ENCODE results near the gene TCAF1. TPM values are rescaled to one million over a fixed set of nuclear protein-coding genes. Genes with fewer than 3 reads are reported as not detected.
"Not testable (repeated sequence)": the region's sequence is repeated elsewhere in the genome, so short reads cannot be mapped to it uniquely, and the experiment has no call there.

Gene TCAF1
- total and polyA plus RNA-seq, 2 donors from 2014 or later: 12.2 to 37.2 TPM

GRCh38 chr7:143876218-143876617 is 25.8 kb downstream of the TCAF1 start:
- no peak for TF ChIP-seq CTCF (IDR thresholded peaks at IDR 0.05; ENCODE audit: borderline replicate concordance, extremely low read depth, insufficient read depth)
- Histone ChIP-seq H3K36me3 (ENCODE audit: control insufficient read depth in 2 of 3, insufficient read depth in 3 of 3, low read length in 3 of 3) (peaks cover 0 to 12% (median 2%) of the 10 kb centered on the region in 3 donors), H3K27ac (ENCODE audit: low read depth in 2 of 2, low read length in 2 of 2) (no peak overlapping the region), H3K27me3 (ENCODE audit: control insufficient read depth, insufficient read depth, low read length) (no peaks in the 10 kb centered on the region), H3K9ac (ENCODE audit: low read length in 3 of 3) (no peak overlapping the region), H3K9me3 (ENCODE audit: control insufficient read depth in 2 of 3, insufficient read depth in 1 of 3, low read length in 3 of 3) (no peaks in the 10 kb centered on the region), H3K4me3 (ENCODE audit: low read length in 3 of 3) (no peak overlapping the region), H3K4me1 (ENCODE audit: control insufficient read depth in 2 of 3, insufficient read depth in 2 of 3, low read depth in 1 of 3, low read length in 3 of 3) (no peaks in the 10 kb centered on the region)
- intact Hi-C loops (cut with DNase I): no loop called here
- DNase-seq (peak in 1 of 5 donors; percentile 53), FAIRE-seq (no peak)

GRCh38 chr7:143873242-143873641 is 28.7 kb downstream of the TCAF1 start:
- peaks cover 0 to 12% (median 2%) of the 10 kb centered on the region in 3 donors for H3K36me3 ChIP-seq (ENCODE audit: control insufficient read depth in 2 of 3, insufficient read depth in 3 of 3, low read length in 3 of 3)
- H3K27ac ChIP-seq (ENCODE audit: low read depth in 2 of 2, low read length in 2 of 2); H3K4me1 ChIP-seq (ENCODE audit: control insufficient read depth in 2 of 3, insufficient read depth in 2 of 3, low read depth in 1 of 3, low read length in 3 of 3); H3K9me3 ChIP-seq (ENCODE audit: control insufficient read depth in 2 of 3, insufficient read depth in 1 of 3, low read length in 3 of 3); H3K27me3 ChIP-seq (ENCODE audit: control insufficient read depth, insufficient read depth, low read length); H3K4me3 ChIP-seq (ENCODE audit: low read length in 3 of 3); intact Hi-C loops (cut with DNase I); H3K9ac ChIP-seq (ENCODE audit: low read length in 3 of 3); DNase-seq: not testable (repeated sequence)
- peak; percentile 80 for FAIRE-seq

- DNase-seq; H3K9ac ChIP-seq (ENCODE audit: low read length in 3 of 3); intact Hi-C loops (cut with DNase I); H3K27me3 ChIP-seq (ENCODE audit: control insufficient read depth, insufficient read depth, low read length); H3K4me1 ChIP-seq (ENCODE audit: control insufficient read depth in 2 of 3, insufficient read depth in 2 of 3, low read depth in 1 of 3, low read length in 3 of 3); H3K27ac ChIP-seq (ENCODE audit: low read depth in 2 of 2, low read length in 2 of 2); H3K4me3 ChIP-seq (ENCODE audit: low read length in 3 of 3); H3K9me3 ChIP-seq (ENCODE audit: control insufficient read depth in 2 of 3, insufficient read depth in 1 of 3, low read length in 3 of 3); FAIRE-seq: not testable (repeated sequence)
- H3K36me3 ChIP-seq (ENCODE audit: control insufficient read depth in 2 of 3, insufficient read depth in 3 of 3, low read length in 3 of 3): peaks cover 0 to 12% (median 2%) of the 10 kb centered on the region in 3 donors
Observed at GRCh38 chr7:143871534-143871933, 30.4 kb downstream of the TCAF1 start.

- not testable (repeated sequence) for FAIRE-seq
Observed at GRCh38 chr7:143857994-143858393, 44.0 kb downstream of the TCAF1 start.

GRCh38 chr7:143855443-143855842 is 46.5 kb downstream of the TCAF1 start:
- intact Hi-C loops (cut with DNase I); FAIRE-seq; H3K36me3 ChIP-seq (ENCODE audit: control insufficient read depth in 2 of 3, insufficient read depth in 3 of 3, low read length in 3 of 3); DNase-seq; H3K27me3 ChIP-seq (ENCODE audit: control insufficient read depth, insufficient read depth, low read length); H3K4me1 ChIP-seq (ENCODE audit: control insufficient read depth in 2 of 3, insufficient read depth in 2 of 3, low read depth in 1 of 3, low read length in 3 of 3); H3K27ac ChIP-seq (ENCODE audit: low read depth in 2 of 2, low read length in 2 of 2); H3K9me3 ChIP-seq (ENCODE audit: control insufficient read depth in 2 of 3, insufficient read depth in 1 of 3, low read length in 3 of 3); H3K9ac ChIP-seq (ENCODE audit: low read length in 3 of 3); H3K4me3 ChIP-seq (ENCODE audit: low read length in 3 of 3): not testable (repeated sequence)

More at GRCh38 chr7:143857994-143858393, 44.0 kb downstream of the TCAF1 start:
- intact Hi-C loops (cut with DNase I); H3K9me3 ChIP-seq (ENCODE audit: control insufficient read depth in 2 of 3, insufficient read depth in 1 of 3, low read length in 3 of 3); H3K27ac ChIP-seq (ENCODE audit: low read depth in 2 of 2, low read length in 2 of 2); H3K27me3 ChIP-seq (ENCODE audit: control insufficient read depth, insufficient read depth, low read length); H3K4me1 ChIP-seq (ENCODE audit: control insufficient read depth in 2 of 3, insufficient read depth in 2 of 3, low read depth in 1 of 3, low read length in 3 of 3); H3K9ac ChIP-seq (ENCODE audit: low read length in 3 of 3); DNase-seq; H3K4me3 ChIP-seq (ENCODE audit: low read length in 3 of 3); H3K36me3 ChIP-seq (ENCODE audit: control insufficient read depth in 2 of 3, insufficient read depth in 3 of 3, low read length in 3 of 3): not testable (repeated sequence)

Measured in kidney (tissue), 14 donors.